ENCODE data around the gene SLC35B3. TPM values are rescaled to one million over a fixed set of nuclear protein-coding genes. Genes with fewer than 3 reads are reported as not detected.

Gene SLC35B3
- total and polyA plus RNA-seq, 4 donors = 12.3 to 24.1 (median 16.4) TPM

GRCh38 chr6:8382434-8382833 lies 52.9 kb downstream of the SLC35B3 start:
- Histone ChIP-seq H3K27ac (ENCODE audit: low read depth in 1 of 2, low read length in 1 of 2) (no peak overlapping the region), H3K9me3 (ENCODE audit: control insufficient read depth in 4 of 4, insufficient read depth in 3 of 4, low read length in 3 of 4) (no peaks in the 10 kb centered on the region), H3K9ac (ENCODE audit: insufficient read depth in 1 of 2, low read length in 2 of 2) (no peak overlapping the region), H3K4me1 (ENCODE audit: control insufficient read depth in 5 of 5, insufficient read depth in 5 of 5, low read length in 5 of 5) (no peaks in the 10 kb centered on the region), H3K36me3 (ENCODE audit: control insufficient read depth in 4 of 4, insufficient read depth in 4 of 4, low read length in 4 of 4) (no peaks in the 10 kb centered on the region), H3K4me3 (no peak overlapping the region), H3K27me3 (ENCODE audit: control insufficient read depth in 3 of 3, insufficient read depth in 3 of 3, low read length in 2 of 3) (no peaks in the 10 kb centered on the region)
- 82 to 90% methylated on average over 1 of the region's 1 CpG for WGBS, 2 donors
- no peak for TF ChIP-seq CTCF (IDR thresholded peaks at IDR 0.05; ENCODE audit: control extremely low read depth, extremely low read depth)
- no peak for ATAC-seq (ENCODE audit: insufficient read depth, low FRiP score)
- peak in 1 of 3 donors; percentile 5 for DNase-seq

GRCh38 chr6:8375916-8376315 lies 59.4 kb downstream of the SLC35B3 start:
- Histone ChIP-seq H3K27me3 (ENCODE audit: control insufficient read depth in 3 of 3, insufficient read depth in 3 of 3, low read length in 2 of 3) (no peaks in the 10 kb centered on the region), H3K9me3 (ENCODE audit: control insufficient read depth in 4 of 4, insufficient read depth in 3 of 4, low read length in 3 of 4) (no peaks in the 10 kb centered on the region), H3K36me3 (ENCODE audit: control insufficient read depth in 4 of 4, insufficient read depth in 4 of 4, low read length in 4 of 4) (no peaks in the 10 kb centered on the region), H3K4me1 (ENCODE audit: control insufficient read depth in 5 of 5, insufficient read depth in 5 of 5, low read length in 5 of 5) (no peaks in the 10 kb centered on the region), H3K9ac (ENCODE audit: insufficient read depth in 1 of 2, low read length in 2 of 2) (no peak overlapping the region), H3K27ac (ENCODE audit: low read depth in 1 of 2, low read length in 1 of 2) (no peak overlapping the region), H3K4me3 (no peak overlapping the region)
- WGBS, 2 donors = 86 to 93% methylated on average over 4 of the region's 4 CpGs
- TF ChIP-seq CTCF (IDR thresholded peaks at IDR 0.05; ENCODE audit: control extremely low read depth, extremely low read depth) = no peak
- ATAC-seq (ENCODE audit: insufficient read depth, low FRiP score) = no peak
- DNase-seq = no peak
